Epidermal melanocyte (primary cell): ENCODE data around the gene SLC4A5.

Source experiments
- DNase-seq: peaks from one replicate; pipeline ENCODE4 v3.0.0; 2011; ENCODE audit warnings: low spot score; ENCODE audit not compliant: insufficient read length

The SLC4A5 gene

DNA sequence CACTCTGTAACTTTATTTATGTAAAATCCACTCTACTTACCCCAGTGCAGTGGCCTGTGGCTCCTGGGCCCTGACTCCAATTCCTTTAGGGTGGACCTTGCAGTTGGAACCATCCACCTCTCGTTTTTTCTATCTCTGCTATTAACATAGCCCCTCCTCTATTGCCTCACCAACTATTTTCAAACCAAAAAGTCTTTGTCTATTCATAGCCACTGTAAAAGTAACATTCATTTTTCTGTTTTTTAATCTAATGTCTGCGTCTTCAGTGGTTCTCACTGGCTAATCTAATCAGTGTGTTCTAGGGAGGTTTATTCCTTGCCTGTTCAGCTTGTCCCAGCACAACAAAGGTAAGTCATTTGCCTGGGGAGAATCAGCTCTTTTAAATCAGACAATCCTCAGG, at the start of gene SLC4A5:
Gene SLC4A5 (minus strand): TSS at position 101 of the 400 bp plus-strand sequence. CDS start 28,393 bp downstream, outside the sequence.
- DNase-seq, result no peak

DNA sequence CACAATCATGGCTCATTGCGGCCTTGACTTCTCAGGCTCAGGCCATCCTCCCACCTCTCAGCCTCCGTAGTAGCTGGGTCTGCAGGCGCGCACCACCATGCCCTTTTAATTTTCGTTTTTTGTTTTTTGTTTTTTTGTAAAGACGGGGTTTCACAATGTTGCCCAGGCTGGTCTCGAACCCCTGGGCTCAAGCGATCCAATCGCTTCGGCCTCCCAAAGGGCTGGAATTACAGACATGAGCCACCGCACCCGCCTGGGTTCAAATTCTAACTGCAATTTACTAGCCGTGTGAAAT, 49.2 kb upstream of the SLC4A5 start:
- DNase-seq, result no peak

- peak; percentile 91 for DNase-seq
These were observed 48.6 kb upstream of the SLC4A5 start for GRCh38 chr2:74391580-74392448.

DNA sequence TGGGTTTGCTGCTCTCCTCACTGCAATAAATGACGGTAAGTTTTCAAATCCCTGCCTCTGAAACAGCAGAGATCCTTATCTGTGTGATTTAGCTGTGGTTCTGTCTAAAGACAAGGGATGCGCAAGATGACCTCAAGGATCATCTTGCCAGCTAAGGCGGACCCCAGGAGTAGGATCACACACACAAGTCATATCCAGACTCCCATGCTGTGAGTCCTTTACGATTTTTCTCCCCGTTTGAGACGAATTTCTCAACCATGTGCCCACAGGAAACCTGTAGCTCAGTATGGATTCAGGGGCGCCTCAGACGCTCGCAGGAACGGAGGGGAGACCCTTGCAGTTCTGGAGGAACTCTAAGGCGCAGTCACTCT, 48.0 kb upstream of the SLC4A5 start:
- DNase-seq, result no peak

DNA sequence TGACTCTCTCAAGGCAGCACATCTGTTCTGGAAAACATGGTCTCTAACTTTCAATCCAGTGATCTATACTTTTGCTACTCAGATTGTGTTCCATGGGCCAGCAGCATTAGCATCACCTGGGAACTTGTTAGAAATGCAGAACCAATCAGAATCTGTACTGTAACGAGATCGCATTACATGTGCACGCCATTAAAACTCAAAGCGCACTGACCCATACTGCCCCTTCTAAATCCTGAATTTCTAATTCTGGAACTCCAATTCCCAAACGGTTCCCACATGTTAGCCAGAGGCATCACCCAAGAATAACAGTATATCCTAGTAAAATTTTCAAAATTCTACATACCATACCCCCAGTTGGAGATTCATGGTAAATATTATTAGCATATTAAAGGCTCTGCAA, 47.4 kb upstream of the SLC4A5 start:
- no peak for DNase-seq

- no peak for DNase-seq
These were observed 44.1 kb upstream of the SLC4A5 start for GRCh38 chr2:74387346-74387745.

- DNase-seq, result no peak
These were observed 42.2 kb upstream of the SLC4A5 start for GRCh38 chr2:74385396-74385795.

- no peak for DNase-seq
These were observed 40.8 kb upstream of the SLC4A5 start for GRCh38 chr2:74384051-74384450.

DNA sequence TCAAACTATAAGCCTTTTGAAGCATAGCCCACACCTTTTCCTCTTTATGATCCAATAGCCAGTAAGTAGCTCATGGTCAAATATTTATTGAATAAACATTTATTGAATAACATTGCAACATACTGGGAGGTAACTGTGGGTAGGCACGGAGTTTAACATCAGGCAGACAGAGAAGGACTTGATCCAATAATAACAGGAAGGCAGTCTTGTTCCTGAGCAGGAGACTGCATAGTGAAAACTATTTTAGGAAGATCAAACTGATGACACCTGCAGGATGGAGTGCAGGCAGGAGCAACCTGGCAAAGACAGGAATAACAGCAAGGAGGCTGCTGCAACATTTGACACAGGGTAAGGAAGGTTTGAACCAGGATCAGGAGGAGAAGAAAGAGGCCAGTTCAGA, 40.0 kb upstream of the SLC4A5 start:
- no peak for DNase-seq

- no peak for DNase-seq
These were observed 38.5 kb upstream of the SLC4A5 start for GRCh38 chr2:74381751-74382150.

DNA sequence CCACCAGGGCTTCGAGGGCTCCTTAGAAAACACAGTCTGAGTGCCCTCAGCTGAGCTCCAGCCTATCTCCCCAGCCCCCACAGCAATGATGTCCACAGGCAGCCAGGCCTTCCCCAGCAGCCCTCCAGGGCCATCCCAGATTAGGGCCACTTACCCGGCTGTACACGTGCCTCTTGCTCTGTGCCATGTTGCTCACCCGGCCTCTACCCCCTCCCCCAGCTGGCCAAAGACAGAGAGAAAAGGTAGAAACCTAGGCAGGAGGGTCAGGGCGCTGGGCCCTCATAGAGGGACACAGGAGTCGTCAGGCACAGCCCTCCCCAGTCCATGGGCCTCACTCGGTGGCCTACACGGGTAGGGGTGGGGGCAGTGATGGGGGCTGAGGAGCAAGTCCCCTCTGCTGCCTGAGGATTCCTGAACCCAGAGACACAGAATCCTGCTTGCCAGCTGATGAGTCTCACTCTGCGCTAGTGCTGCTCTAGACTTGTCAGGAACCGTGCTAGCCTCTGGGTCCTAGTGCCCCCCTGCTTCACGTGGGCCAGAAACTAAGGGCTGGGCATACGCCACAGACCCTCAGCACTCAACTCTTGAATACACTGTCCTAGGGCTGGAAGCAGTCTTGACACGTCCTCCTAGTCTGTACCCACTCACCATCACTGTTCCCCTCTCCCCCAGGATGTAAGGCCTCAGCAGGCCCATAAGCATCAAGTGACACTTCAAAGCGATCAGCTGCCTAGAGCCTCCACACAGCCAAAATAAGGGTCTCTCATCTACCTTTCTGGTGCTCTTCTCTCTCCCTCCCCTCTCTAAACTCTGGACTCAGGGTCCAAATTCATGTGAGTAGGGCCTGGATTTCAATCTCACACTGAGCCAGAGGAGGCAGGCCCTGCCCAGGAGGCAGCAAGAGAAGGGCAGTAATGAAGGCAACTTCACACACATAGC, 36.9 kb upstream of the SLC4A5 start, which contains the start of gene DCTN1:
Gene DCTN1 (minus strand): TSS at position 461 of the 939 bp plus-strand sequence. CDS start 274 bp downstream, at position 187.
- DNase-seq, result peak; percentile 76

DNA sequence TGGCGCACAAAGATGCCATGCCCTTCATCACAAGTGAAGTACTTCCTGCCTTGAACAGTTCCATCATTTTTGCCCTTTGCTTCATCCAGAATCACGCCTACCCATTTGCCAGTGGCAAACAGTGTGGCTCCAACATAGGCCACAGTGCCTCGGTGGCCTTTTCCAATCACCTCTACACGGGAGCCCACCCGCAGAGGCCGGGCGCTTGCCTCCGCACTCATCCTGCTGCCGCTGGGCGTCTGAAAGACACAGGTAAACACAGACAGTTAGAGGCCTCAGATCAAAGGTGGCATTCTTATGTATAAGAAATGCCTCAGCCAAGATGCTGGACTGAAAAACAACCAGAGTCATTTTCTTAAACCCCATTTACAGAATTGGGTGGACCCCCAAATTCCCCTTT, 34.8 kb upstream of the SLC4A5 start:
- no peak for DNase-seq

- no peak for DNase-seq
These were observed 32.6 kb upstream of the SLC4A5 start for GRCh38 chr2:74375838-74376237.

- peak; percentile 69 for DNase-seq
These were observed 31.4 kb upstream of the SLC4A5 start for GRCh38 chr2:74374509-74375205.

DNA sequence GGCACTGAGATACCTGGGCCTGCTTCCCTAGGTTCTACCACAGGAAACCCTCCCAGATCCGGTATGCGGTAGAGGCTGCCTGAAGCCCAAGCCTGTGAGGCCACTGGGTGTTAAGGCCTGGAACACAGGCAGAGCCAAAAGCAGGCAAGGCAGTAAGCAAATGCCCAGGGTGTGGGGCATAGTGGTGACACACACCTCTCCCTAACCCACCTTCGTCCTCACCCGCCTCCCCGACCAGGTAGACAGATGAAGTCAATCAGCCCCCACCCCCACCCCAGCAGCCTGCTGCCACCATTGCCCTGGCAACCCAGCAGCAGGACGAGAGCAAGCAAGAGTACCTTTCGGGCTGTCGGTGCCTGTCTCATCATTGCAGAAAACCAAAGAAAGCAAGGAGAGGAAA, 30.8 kb upstream of the SLC4A5 start:
- peak; percentile 2 for DNase-seq

- DNase-seq, result peak; percentile 5
These were observed 30.0 kb upstream of the SLC4A5 start for GRCh38 chr2:74373221-74373676.

- DNase-seq, result no peak
These were observed 29.5 kb upstream of the SLC4A5 start for GRCh38 chr2:74372674-74373073.

GRCh38 chr2:74371421-74371820, 28.2 kb upstream of the SLC4A5 start:
- DNase-seq, result no peak

DNA sequence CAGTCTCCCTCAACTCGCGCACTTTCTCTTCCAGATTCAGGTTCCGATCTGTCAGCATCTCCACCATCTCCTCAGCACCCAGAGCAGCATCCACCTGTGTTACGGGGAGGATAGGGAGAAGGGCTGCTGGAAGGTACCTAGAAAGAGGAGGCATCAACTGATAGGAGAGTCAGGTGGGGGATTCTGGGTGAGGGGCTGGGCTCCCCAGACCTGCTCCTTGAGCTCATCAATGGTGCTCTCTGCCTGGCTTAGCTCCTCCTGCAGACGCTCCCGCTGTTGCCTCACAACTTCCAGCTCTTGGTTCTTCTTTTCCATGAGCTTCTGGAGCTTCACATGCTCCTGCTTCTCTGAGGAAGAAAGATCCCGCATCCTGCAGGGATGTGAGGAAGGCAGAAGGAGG, 26.8 kb upstream of the SLC4A5 start:
- DNase-seq, result no peak

- no peak for DNase-seq
These were observed 25.3 kb upstream of the SLC4A5 start for GRCh38 chr2:74368499-74368898.

DNA sequence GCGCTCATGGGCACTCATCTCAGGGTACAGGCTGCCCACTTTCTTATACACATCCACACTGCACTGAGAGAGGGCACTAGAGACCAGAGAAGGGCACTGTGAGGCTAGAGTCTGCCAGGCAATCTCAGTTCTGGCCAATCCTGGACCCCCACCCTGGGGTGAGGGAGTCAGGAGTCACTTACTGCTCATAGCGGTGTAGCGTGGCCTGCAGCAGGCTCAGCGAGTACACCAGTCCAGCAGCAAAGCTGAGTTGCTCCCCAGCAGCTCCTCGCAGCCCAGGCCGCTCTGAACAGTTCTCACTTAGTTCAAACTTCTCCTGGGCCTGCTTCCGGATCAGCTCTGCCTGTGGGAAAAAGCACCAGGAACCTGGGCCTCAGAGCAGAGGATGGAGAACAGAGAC, 24.6 kb upstream of the SLC4A5 start:
- no peak for DNase-seq

DNA sequence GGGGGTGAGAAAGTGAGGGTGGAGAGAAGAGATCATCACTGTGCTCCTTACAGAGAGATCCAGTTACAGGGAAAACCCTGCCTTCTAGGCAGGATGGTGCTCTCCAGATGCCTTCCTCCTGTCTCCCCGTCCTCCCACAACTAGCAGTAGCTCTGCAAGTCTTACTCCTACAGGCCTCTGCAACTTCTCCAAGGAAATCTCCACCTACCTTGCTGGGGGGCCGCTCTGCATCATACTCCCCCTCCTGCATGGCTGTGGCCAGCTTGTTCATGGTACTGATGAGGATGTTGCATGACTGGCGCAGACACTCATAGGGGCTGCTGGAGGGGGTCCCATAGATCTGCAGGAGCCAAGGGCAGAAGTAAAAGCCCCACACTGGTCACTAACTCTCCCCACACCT, 22.8 kb upstream of the SLC4A5 start:
- no peak for DNase-seq
